AG04449 (cell line): ENCODE results near the gene GMPS.

ENCODE experiments used
- CTCF ChIA-PET: fragments of 350-600 bp; formaldehyde crosslinking; extraction: SDS; loops from one replicate; lab custom pipeline; 2021; ENCODE audit warnings: antibody characterized with exemption; lab: Yijun Ruan, JAX
- POLR2A ChIA-PET: fragments of 400-600, 350-600 bp; formaldehyde crosslinking; extraction: SDS; loops from one replicate; lab custom pipeline; 2020; ENCODE audit warnings: antibody characterized with exemption, inconsistent platforms; lab: Yijun Ruan, JAX
- DNase-seq: peaks from one replicate; pipeline ENCODE4 v3.0.0-alpha.2; 2010; ENCODE audit warnings: low read depth, low spot score
- H3K4me3 ChIP-seq: 2 replicates; pipeline ENCODE4 v1.5.1; 2011; ENCODE audit warnings: low read depth, mild to moderate bottlenecking, control low read depth, low read length
- TF ChIP-seq, protein P1 (sequence below): IDR thresholded peaks from one replicate; pipeline ENCODE4 v1.5.1; 2011; ENCODE audit warnings: mild to moderate bottlenecking, moderate library complexity, low read length, control low read depth, inconsistent platforms; ENCODE audit not compliant: insufficient read depth; ENCODE audit errors: missing control alignments

Gene GMPS

DNA sequence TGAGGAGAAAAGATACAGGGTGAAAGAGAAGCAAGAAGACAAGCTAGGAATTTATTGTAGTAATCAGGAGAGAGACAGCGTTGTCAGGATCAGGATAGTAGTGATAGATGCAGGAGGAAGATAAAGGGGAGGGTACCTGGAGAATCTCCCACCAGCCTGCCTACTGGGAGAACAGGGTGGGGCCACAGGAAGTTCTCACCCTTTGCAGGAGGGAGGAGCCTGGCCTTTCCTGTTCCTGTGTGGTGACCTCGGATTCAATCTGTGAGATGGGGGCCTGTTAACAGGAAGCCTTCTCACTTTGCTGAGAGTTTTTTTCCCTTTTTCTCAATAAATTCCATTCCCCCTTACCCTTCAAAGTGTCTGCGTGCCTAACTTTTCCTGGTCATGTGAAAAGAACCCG lies 37.6 kb downstream of the GMPS start:
- no peak overlapping the region for H3K4me3 ChIP-seq
- TF ChIP-seq, protein P1, sequence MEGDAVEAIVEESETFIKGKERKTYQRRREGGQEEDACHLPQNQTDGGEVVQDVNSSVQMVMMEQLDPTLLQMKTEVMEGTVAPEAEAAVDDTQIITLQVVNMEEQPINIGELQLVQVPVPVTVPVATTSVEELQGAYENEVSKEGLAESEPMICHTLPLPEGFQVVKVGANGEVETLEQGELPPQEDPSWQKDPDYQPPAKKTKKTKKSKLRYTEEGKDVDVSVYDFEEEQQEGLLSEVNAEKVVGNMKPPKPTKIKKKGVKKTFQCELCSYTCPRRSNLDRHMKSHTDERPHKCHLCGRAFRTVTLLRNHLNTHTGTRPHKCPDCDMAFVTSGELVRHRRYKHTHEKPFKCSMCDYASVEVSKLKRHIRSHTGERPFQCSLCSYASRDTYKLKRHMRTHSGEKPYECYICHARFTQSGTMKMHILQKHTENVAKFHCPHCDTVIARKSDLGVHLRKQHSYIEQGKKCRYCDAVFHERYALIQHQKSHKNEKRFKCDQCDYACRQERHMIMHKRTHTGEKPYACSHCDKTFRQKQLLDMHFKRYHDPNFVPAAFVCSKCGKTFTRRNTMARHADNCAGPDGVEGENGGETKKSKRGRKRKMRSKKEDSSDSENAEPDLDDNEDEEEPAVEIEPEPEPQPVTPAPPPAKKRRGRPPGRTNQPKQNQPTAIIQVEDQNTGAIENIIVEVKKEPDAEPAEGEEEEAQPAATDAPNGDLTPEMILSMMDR = no peak
- ChIA-PET CTCF (interaction anchor here (1.4 kb wide), 1 partner anchor 38 kb away, joined by 5 read pairs; no protein-coding TSS in a partner anchor), POLR2A (no interaction called here)
- DNase-seq = no peak

- ChIA-PET POLR2A (no interaction called here), CTCF (no interaction called here)
- no peak for DNase-seq
- TF ChIP-seq, protein P1 = no peak
- H3K4me3 ChIP-seq = no peak overlapping the region
These were observed 38.2 kb downstream of the GMPS start for GRCh38 chr3:155908605-155909004.

GRCh38 chr3:155912090-155912489 lies 41.6 kb downstream of the GMPS start:
- no peak for DNase-seq
- no peak overlapping the region for H3K4me3 ChIP-seq
- TF ChIP-seq, protein P1 = no peak
- ChIA-PET POLR2A (no interaction called here), CTCF (interaction anchor here (1.0 kb wide), 1 partner anchor 106 kb away, joined by 3 read pairs; the partner anchor contains the start of gene C3orf33)

DNA sequence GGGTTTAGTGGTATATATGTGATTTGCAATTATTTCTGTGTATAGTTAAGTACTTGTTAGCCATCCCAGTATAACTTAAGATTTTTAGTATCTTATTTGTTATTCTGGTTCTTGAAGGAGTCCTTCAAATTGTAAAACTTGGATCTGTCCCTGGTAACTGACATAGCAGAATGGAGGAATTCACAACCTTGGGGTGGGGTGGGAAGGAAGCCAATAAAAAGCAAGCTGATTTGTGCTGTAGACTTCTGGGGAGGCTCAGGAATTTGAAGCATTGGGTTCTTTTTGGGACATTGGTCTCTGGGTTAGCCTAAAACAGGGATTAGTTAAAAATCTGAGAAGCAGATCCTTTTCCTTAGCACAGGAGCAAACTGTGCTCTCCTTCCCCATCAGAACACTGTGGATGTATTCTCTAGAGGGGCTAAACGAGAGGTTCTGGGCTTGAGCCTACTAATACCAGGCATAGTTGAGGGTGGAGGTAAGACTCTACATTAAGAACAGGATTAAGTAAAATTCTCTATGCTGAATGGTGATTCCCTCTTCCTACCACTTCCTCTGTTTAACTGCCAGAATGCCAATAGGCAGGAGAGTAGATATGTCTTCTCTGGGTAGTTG lies 42.2 kb downstream of the GMPS start:
- no peak overlapping the region for H3K4me3 ChIP-seq
- POLR2A ChIA-PET = no interaction called here
- DNase-seq = peak; percentile 34
- TF ChIP-seq, protein P1 = no peak
- CTCF ChIA-PET = interaction anchor here (1.0 kb wide), 1 partner anchor 107 kb away, joined by 3 read pairs; the partner anchor contains the start of gene C3orf33

DNA sequence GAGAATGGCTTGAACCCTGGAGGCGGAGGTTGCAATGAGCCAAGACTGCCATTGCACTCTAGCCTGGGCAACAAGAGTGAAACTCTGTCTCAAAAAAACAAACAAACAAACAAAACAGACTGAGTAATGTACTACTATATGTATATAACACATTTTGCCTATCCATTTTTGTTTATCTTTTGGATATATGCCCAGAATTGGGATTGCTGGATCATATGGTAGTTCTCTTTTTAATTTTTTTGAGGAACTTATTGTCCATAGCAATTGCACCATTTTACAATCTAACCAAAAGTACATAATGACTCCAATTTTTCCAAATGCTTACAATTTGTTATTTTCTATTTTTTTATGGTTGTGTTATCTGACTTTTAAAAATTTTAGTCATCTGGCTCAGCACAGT lies 47.3 kb downstream of the GMPS start:
- H3K4me3 ChIP-seq = no peak overlapping the region
- ChIA-PET CTCF (no interaction called here), POLR2A (no interaction called here)
- DNase-seq = no peak
- TF ChIP-seq, protein P1 = no peak

- TF ChIP-seq, protein P1 = no peak
- no peak overlapping the region for H3K4me3 ChIP-seq
- DNase-seq = no peak
- POLR2A ChIA-PET = no interaction called here
- CTCF ChIA-PET = no interaction called here
These were observed 49.3 kb downstream of the GMPS start for GRCh38 chr3:155919728-155920127.
